CD4-positive, alpha-beta T cell treated with Interferon alpha-2 for 1 hour (primary cell): Measurements from ENCODE around the gene EXT2.
A peak's percentile ranks its signal among the peaks of the same experiment; 100 is the strongest.

Experiments
- DNase-seq, 2 donors: peaks; one replicate each; pipeline ENCODE4 v3.0.0-alpha.2; 2020 to 2022

Gene EXT2

GRCh38 chr11:44088377-44088776 is 7.1 kb upstream of the EXT2 start:
- DNase-seq = no peak

- DNase-seq = no peak
Measured at GRCh38 chr11:44088871-44089270, 6.6 kb upstream of the EXT2 start.

- no peak for DNase-seq
Measured at GRCh38 chr11:44090539-44090938, 4.9 kb upstream of the EXT2 start.

GRCh38 chr11:44094260-44094868 is 1.1 kb upstream of the EXT2 start:
- peak; percentile 75 to 85 for DNase-seq

- DNase-seq = no peak
Measured at GRCh38 chr11:44096360-44097185, 1.1 kb downstream of the EXT2 start.

GRCh38 chr11:44097821-44098220 is 2.3 kb downstream of the EXT2 start:
- no peak for DNase-seq

GRCh38 chr11:44101098-44101497 is 5.6 kb downstream of the EXT2 start:
- no peak for DNase-seq

GRCh38 chr11:44104481-44105294 is 9.2 kb downstream of the EXT2 start:
- no peak for DNase-seq

- no peak for DNase-seq
Measured at GRCh38 chr11:44108260-44108659, 12.8 kb downstream of the EXT2 start.

GRCh38 chr11:44110231-44110679 is 14.8 kb downstream of the EXT2 start:
- DNase-seq = peak; percentile 35 to 65

GRCh38 chr11:44112091-44112821 is 16.8 kb downstream of the EXT2 start:
- no peak for DNase-seq

GRCh38 chr11:44113018-44113417 is 17.5 kb downstream of the EXT2 start:
- no peak for DNase-seq

- no peak for DNase-seq
Measured at GRCh38 chr11:44113572-44113971, 18.1 kb downstream of the EXT2 start.

- no peak for DNase-seq
Measured at GRCh38 chr11:44116234-44116830, 20.9 kb downstream of the EXT2 start.

GRCh38 chr11:44120169-44120568 is 24.7 kb downstream of the EXT2 start:
- DNase-seq = no peak

GRCh38 chr11:44125598-44125997 is 30.1 kb downstream of the EXT2 start:
- DNase-seq = no peak

- no peak for DNase-seq
Measured at GRCh38 chr11:44126304-44126703, 30.8 kb downstream of the EXT2 start.

- DNase-seq = no peak
Measured at GRCh38 chr11:44127130-44127529, 31.7 kb downstream of the EXT2 start.

GRCh38 chr11:44128729-44129128 is 33.3 kb downstream of the EXT2 start:
- DNase-seq = no peak

GRCh38 chr11:44130751-44131150 is 35.3 kb downstream of the EXT2 start:
- no peak for DNase-seq

- DNase-seq = no peak
Measured at GRCh38 chr11:44133335-44133946, 38.0 kb downstream of the EXT2 start.

- no peak for DNase-seq
Measured at GRCh38 chr11:44134625-44135024, 39.1 kb downstream of the EXT2 start.
